GM12874 (cell line): Measurements from ENCODE around the gene PCBP1.

Source experiments
- TF ChIP-seq, protein P1 (sequence below): IDR thresholded peaks from 2 replicates; pipeline ENCODE4 v1.5.1; 2011; ENCODE audit warnings: low read depth, mild to moderate bottlenecking, control low read depth, low read length, moderate library complexity; ENCODE audit not compliant: insufficient read depth

PCBP1 gene

DNA sequence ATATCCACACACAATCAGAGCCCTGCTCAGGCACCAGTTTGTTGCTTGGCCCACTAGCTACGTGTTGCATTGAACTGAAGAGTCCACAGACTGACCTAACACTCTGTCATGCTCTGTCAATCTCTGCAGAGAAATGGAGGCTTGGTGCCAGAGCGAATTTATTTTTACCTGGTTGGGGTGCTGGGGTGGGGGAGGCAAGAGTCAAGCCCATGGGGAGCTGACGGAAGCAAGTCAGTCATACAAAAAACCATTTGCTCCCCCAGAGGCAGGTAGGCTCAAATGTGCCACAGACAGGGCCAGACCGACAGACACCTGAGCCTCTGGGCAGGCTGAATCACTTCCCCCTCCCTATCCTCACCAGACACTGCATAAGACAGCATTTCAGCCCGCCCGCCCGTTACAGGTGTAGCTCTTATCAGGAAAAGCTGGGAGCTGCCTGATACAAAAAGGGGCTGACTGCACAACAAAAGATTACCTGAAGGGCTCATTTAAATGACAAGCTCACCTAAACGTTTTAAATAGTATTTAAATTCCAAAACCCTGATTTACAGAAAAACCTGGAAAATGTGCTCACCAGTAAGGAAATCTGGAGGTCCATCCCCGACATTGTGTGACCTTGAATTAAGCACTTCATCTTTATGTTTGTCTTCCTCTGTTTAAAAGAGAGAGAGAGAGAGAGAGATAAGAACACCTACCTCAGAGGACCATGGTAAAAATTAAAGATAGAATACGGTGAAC, 2.1 kb upstream of the PCBP1 start:
- TF ChIP-seq, protein P1, sequence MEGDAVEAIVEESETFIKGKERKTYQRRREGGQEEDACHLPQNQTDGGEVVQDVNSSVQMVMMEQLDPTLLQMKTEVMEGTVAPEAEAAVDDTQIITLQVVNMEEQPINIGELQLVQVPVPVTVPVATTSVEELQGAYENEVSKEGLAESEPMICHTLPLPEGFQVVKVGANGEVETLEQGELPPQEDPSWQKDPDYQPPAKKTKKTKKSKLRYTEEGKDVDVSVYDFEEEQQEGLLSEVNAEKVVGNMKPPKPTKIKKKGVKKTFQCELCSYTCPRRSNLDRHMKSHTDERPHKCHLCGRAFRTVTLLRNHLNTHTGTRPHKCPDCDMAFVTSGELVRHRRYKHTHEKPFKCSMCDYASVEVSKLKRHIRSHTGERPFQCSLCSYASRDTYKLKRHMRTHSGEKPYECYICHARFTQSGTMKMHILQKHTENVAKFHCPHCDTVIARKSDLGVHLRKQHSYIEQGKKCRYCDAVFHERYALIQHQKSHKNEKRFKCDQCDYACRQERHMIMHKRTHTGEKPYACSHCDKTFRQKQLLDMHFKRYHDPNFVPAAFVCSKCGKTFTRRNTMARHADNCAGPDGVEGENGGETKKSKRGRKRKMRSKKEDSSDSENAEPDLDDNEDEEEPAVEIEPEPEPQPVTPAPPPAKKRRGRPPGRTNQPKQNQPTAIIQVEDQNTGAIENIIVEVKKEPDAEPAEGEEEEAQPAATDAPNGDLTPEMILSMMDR, result no peak

DNA sequence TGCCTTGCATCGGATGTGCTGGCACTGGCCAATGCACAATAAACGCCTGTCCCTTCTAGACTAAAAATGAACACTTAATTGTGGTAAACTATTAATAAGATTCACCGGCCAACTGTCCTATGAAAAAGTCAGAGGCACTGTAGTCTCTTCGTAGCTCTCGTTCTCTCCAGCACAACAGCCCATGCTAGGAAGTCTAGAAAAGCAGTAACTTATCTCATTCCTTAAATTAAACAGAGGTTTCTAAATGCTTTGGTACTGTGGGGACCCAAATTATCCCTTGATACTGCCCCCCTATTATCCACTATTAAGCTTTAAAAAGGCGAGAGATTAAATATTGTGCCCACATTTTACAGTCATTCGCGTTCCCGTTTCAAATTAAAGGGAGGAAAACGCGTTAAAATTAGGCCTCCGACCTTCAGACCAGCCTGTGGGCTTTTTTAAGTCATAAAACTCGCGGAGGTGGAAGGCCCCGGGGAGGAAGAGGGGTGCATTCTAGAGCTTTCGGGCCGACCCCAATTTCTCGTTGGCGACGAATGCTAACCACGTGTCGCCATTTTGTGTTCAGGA, 1.5 kb upstream of the PCBP1 start:
- TF ChIP-seq, protein P1, result no peak

DNA sequence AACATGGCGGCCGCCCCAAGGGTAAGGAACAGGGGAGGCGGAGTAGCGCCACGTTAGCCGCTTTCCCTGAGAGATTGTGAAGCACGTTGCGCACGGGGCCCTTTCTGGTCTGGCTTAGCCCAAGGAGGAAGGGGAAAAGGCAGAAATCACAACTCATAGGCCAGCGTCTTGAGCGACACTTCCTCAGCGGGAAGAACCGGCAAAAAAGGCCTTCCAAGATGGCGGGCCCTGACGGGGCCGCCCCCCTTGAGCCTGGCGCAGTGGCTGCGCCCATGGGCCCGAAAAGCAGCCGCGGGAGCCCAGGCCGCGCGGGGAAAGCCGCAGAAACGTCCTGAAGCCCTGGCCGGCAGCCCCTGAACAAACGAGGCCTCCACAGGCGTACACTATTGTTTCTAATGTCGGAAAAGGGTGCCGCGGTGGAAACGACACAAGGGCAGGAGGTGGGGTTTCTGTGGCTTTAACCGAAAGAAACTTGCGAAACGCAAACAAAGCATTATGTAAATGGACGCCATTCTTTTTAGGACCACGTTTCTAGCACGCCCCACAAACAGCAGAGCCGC, 919 bp upstream of the PCBP1 start:
- TF ChIP-seq, protein P1, result no peak

DNA sequence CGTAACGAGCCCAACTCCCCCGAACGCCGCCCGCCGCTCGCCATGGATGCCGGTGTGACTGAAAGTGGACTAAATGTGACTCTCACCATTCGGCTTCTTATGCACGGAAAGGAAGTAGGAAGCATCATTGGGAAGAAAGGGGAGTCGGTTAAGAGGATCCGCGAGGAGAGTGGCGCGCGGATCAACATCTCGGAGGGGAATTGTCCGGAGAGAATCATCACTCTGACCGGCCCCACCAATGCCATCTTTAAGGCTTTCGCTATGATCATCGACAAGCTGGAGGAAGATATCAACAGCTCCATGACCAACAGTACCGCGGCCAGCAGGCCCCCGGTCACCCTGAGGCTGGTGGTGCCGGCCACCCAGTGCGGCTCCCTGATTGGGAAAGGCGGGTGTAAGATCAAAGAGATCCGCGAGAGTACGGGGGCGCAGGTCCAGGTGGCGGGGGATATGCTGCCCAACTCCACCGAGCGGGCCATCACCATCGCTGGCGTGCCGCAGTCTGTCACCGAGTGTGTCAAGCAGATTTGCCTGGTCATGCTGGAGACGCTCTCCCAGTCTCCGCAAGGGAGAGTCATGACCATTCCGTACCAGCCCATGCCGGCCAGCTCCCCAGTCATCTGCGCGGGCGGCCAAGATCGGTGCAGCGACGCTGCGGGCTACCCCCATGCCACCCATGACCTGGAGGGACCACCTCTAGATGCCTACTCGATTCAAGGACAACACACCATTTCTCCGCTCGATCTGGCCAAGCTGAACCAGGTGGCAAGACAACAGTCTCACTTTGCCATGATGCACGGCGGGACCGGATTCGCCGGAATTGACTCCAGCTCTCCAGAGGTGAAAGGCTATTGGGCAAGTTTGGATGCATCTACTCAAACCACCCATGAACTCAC, 673 bp downstream of the PCBP1 start:
- TF ChIP-seq, protein P1, result no peak

DNA sequence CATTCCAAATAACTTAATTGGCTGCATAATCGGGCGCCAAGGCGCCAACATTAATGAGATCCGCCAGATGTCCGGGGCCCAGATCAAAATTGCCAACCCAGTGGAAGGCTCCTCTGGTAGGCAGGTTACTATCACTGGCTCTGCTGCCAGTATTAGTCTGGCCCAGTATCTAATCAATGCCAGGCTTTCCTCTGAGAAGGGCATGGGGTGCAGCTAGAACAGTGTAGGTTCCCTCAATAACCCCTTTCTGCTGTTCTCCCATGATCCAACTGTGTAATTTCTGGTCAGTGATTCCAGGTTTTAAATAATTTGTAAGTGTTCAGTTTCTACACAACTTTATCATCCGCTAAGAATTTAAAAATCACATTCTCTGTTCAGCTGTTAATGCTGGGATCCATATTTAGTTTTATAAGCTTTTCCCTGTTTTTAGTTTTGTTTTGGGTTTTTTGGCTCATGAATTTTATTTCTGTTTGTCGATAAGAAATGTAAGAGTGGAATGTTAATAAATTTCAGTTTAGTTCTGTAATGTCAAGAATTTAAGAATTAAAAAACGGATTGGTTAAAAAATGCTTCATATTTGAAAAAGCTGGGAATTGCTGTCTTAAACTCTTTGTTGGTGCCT, 1.4 kb downstream of the PCBP1 start:
- TF ChIP-seq, protein P1, result no peak

DNA sequence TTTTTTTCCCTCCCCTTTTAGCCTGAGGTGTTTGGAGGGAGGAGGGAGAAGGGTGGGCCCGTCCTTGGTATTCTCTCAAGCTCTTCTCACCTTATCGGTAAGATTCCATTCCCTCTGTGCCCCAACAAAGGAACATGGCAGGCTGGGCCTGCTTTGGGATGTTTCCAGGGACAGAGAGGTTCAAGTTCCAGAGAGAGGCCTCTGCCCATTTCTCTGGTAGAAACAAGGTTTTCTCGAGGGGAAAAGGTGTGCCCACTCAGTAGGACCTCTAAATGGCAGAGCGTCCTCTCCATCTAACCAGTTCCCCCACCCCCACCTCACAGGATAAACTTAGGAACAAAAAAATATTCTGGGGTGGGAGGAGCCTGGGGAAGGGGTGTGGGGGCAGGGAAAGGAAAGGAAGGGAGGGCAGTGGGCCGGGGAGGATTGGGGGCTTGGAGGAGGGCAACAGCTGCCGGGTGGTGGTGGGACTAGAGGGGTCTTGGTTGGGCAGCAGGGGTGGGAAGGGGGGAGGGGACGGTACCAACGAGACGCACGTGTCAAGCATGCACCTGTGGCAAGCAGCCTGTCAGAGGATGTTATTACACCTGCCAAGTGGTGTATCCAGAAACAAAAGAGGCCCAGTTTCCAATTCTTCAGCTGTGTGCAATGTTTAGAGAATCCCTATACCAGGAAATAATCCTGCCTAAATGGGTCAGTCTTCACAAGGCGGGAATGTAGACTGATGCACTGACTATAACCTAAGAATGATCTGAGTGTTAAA, 2.1 kb downstream of the PCBP1 start:
- TF ChIP-seq, protein P1, result no peak
